K562 (cell line): ENCODE results near the gene PRCD. TPM values are rescaled to one million over a fixed set of nuclear protein-coding genes. Genes with fewer than 3 reads are reported as not detected.

Source experiments
- BRF2 ChIP-seq: IDR thresholded peaks from 3 replicates; pipeline ENCODE4 v1.6.1; 2011; ENCODE audit warnings: borderline replicate concordance, mild to moderate bottlenecking; ENCODE audit not compliant: insufficient read length, insufficient read depth
- DPF2 ChIP-seq: fragments of 450-650 bp; IDR thresholded peaks from 2 replicates; pipeline ENCODE4 v1.6.1; 2016
- JUN ChIP-seq, 2 experiments: sonication (generic) in 1 of 2; formaldehyde crosslinking in 1 of 2; IDR thresholded peaks; 2 replicates each; pipeline versions ENCODE4 v1.6.1 to v1.8.0; 2012 to 2022; ENCODE audit warnings: borderline replicate concordance in 2 of 2, mild to moderate bottlenecking in 2 of 2, improper control_type of control experiment in 1 of 2, low read depth in 1 of 2, low read length in 1 of 2, missing genetic modification reagents in 1 of 2
- JUND ChIP-seq, 2 experiments: IDR thresholded peaks; 2 replicates in 1 of 2; 3 replicates in 1 of 2; pipeline ENCODE4 v1.6.1; 2011; ENCODE audit warnings: borderline replicate concordance in 2 of 2, low read depth in 2 of 2, low read length in 2 of 2, improper control_type of control experiment in 1 of 2, missing biosample characterization in 1 of 2, missing genetic modification characterization in 1 of 2, missing genetic modification reagents in 1 of 2
- MCM2 ChIP-seq: fragments of 450-650 bp; IDR thresholded peaks from 2 replicates; pipeline ENCODE4 v1.6.1; 2017; ENCODE audit warnings: low read depth, mild to moderate bottlenecking
- POLR3A ChIP-seq: IDR thresholded peaks from 2 replicates; pipeline ENCODE4 v1.6.1; 2011; ENCODE audit warnings: borderline replicate concordance, mild to moderate bottlenecking, moderate library complexity; ENCODE audit not compliant: insufficient read length, insufficient read depth; ENCODE audit errors: extremely low read depth
- TAL1 ChIP-seq: fragments of 450-650 bp; IDR thresholded peaks from 2 replicates; pipeline ENCODE4 v1.6.1; 2016; ENCODE audit warnings: mild to moderate bottlenecking
- TRIM28 ChIP-seq: fragments of 450-650 bp; IDR thresholded peaks from 2 replicates; pipeline ENCODE4 v1.6.1; 2017
- ZNF121 ChIP-seq: sonication (generic); formaldehyde crosslinking; conservative IDR thresholded peaks from 2 replicates; pipeline ENCODE4 v1.8.0; 2022; ENCODE audit warnings: missing genetic modification reagents
- ZNF253 ChIP-seq: fragments of 250-450 bp; sonication (Bioruptor Pico); conservative IDR thresholded peaks from 2 replicates; pipeline ENCODE4 v1.6.1; 2021; ENCODE audit warnings: mild to moderate bottlenecking
- ZNF436 ChIP-seq: fragments of 250-450, 450-650 bp; sonication (Bioruptor Pico); formaldehyde crosslinking; IDR thresholded peaks from 2 replicates; pipeline ENCODE4 v1.7.0; 2020; ENCODE audit warnings: mild to moderate bottlenecking
- ZZZ3 ChIP-seq: fragments of 450-650 bp; IDR thresholded peaks from 2 replicates; pipeline ENCODE4 v1.6.1; 2016; ENCODE audit warnings: antibody characterized with exemption, mild to moderate bottlenecking, moderate library complexity
- polyA plus RNA-seq, 8 experiments: library from polyadenylated mRNA; depleted of rRNA in 4 of 8; stranded (reverse) in 5 of 8; unstranded in 3 of 8; fragments of >200 nt; fragmentation: Nextera tagmentation in 2 of 8; fragmentation: Illumina TruSeq in 1 of 8; extraction: Ambion mirVana in 2 of 8; extraction: Trizol in 1 of 8; gene quantifications; 2 replicates each; pipeline versions ENCODE4 v1.2.1 to v1.2.3, GENCODE V29; 2011 to 2014; ENCODE audit warnings: inconsistent platforms in 1 of 8, missing spikeins in 1 of 8
- total RNA-seq, 7 experiments: library from RNA; depleted of rRNA in 6 of 7; stranded (reverse); fragments of >200 nt in 6 of 7; fragmentation: Illumina TruSeq in 2 of 7; extraction: Trizol in 2 of 7; gene quantifications; 2 replicates each; pipeline versions ENCODE4 v1.2.1 to v1.2.3, GENCODE V29; 2011 to 2021; ENCODE audit warnings: low replicate concordance in 1 of 7
- TF ChIP-seq, protein P1 (sequence below): fragments of 150-350 bp; IDR thresholded peaks from 2 replicates; pipeline ENCODE4 v1.6.1; 2014; ENCODE audit warnings: low read depth, mild to moderate bottlenecking, low read length, borderline replicate concordance
- TF ChIP-seq, protein P2 (sequence below): fragments of 450-650 bp; IDR thresholded peaks from 2 replicates; pipeline ENCODE4 v1.6.1; 2016; ENCODE audit warnings: low read depth, mild to moderate bottlenecking, moderate library complexity
- TF ChIP-seq, protein P3 (sequence below): fragments of 250-450 bp; sonication (Bioruptor Pico); IDR thresholded peaks from 2 replicates; pipeline ENCODE4 v1.8.0; 2022; ENCODE audit warnings: inconsistent platforms, mild to moderate bottlenecking, moderate library complexity, borderline replicate concordance
- TF ChIP-seq, protein P4 (sequence below): fragments of 450-650 bp; formaldehyde crosslinking; conservative IDR thresholded peaks from 2 replicates; pipeline ENCODE4 v1.4.0; 2022; ENCODE audit warnings: mild to moderate bottlenecking, missing genetic modification characterization

PRCD gene
- total and polyA plus RNA-seq, 9 of the 15 experiments (the other 6 are each of a cell fraction or from before 2014, with no cell fraction given), result 0.20 to 0.25 (median 0.21) TPM; not detected in 6

DNA sequence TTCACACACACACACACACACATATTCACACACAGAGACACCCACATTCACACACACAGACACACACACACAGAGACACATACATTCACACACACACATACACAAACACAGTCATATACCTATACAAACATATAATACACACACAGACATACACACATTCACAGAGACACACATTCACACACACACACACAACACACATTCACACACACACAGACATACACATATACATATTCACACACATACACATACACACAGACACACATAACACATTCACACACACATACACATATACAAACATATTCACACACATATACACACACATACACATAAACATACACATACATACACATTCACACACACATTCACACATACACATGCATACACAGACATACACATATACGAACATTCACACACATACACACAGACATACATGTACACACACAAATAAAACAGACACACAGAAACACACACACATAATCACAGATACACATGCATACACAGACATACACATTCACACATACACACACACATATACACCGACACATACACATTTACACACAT is 7.9 kb downstream of the PRCD start (continued):
- TF ChIP-seq, protein P1, sequence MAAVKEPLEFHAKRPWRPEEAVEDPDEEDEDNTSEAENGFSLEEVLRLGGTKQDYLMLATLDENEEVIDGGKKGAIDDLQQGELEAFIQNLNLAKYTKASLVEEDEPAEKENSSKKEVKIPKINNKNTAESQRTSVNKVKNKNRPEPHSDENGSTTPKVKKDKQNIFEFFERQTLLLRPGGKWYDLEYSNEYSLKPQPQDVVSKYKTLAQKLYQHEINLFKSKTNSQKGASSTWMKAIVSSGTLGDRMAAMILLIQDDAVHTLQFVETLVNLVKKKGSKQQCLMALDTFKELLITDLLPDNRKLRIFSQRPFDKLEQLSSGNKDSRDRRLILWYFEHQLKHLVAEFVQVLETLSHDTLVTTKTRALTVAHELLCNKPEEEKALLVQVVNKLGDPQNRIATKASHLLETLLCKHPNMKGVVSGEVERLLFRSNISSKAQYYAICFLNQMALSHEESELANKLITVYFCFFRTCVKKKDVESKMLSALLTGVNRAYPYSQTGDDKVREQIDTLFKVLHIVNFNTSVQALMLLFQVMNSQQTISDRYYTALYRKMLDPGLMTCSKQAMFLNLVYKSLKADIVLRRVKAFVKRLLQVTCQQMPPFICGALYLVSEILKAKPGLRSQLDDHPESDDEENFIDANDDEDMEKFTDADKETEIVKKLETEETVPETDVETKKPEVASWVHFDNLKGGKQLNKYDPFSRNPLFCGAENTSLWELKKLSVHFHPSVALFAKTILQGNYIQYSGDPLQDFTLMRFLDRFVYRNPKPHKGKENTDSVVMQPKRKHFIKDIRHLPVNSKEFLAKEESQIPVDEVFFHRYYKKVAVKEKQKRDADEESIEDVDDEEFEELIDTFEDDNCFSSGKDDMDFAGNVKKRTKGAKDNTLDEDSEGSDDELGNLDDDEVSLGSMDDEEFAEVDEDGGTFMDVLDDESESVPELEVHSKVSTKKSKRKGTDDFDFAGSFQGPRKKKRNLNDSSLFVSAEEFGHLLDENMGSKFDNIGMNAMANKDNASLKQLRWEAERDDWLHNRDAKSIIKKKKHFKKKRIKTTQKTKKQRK, result no peak
- TF ChIP-seq TAL1 (no peak), TRIM28 (no peak), MCM2 (no peak), POLR3A (no peak), ZZZ3 (no peak), ZNF436 (no peak), ZNF253 (CRISPR knock-in tag) (no peak), BRF2 (no peak), DPF2 (peak; percentile 34; the same call in 1 of the 2 replicates), JUND (IDR thresholded peaks at IDR 0.05; ENCODE audit: borderline replicate concordance, low read depth, low read length) (no peak), JUND (tag; IDR thresholded peaks at IDR 0.05; ENCODE audit: borderline replicate concordance, low read depth, low read length) (no peak), ZNF121 (CRISPR knock-in tag) (no peak), JUN (IDR thresholded peaks at IDR 0.05; ENCODE audit: borderline replicate concordance, low read depth, low read length) (no peak), JUN (CRISPR knock-in tag; IDR thresholded peaks at IDR 0.05; ENCODE audit: borderline replicate concordance) (no peak)
- TF ChIP-seq, protein P2, sequence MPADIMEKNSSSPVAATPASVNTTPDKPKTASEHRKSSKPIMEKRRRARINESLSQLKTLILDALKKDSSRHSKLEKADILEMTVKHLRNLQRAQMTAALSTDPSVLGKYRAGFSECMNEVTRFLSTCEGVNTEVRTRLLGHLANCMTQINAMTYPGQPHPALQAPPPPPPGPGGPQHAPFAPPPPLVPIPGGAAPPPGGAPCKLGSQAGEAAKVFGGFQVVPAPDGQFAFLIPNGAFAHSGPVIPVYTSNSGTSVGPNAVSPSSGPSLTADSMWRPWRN, result no peak
- TF ChIP-seq, protein P3, sequence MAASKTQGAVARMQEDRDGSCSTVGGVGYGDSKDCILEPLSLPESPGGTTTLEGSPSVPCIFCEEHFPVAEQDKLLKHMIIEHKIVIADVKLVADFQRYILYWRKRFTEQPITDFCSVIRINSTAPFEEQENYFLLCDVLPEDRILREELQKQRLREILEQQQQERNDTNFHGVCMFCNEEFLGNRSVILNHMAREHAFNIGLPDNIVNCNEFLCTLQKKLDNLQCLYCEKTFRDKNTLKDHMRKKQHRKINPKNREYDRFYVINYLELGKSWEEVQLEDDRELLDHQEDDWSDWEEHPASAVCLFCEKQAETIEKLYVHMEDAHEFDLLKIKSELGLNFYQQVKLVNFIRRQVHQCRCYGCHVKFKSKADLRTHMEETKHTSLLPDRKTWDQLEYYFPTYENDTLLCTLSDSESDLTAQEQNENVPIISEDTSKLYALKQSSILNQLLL (CRISPR knock-in tag), result no peak
- TF ChIP-seq, protein P4, sequence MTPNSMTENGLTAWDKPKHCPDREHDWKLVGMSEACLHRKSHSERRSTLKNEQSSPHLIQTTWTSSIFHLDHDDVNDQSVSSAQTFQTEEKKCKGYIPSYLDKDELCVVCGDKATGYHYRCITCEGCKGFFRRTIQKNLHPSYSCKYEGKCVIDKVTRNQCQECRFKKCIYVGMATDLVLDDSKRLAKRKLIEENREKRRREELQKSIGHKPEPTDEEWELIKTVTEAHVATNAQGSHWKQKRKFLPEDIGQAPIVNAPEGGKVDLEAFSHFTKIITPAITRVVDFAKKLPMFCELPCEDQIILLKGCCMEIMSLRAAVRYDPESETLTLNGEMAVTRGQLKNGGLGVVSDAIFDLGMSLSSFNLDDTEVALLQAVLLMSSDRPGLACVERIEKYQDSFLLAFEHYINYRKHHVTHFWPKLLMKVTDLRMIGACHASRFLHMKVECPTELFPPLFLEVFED (CRISPR knock-in tag), result no peak
